NCI-H1436 (cell line): ENCODE data around the gene UCK2.

Experiments used
- DNase-seq: peaks from one replicate; lab custom pipeline; 2025; lab: John Stamatoyannopoulos, UW

The UCK2 gene

GRCh38 chr1:165902565-165902964 lies 75.2 kb downstream of the UCK2 start:
- DNase-seq, result no peak

- DNase-seq, result no peak
These were observed 76.3 kb downstream of the UCK2 start for GRCh38 chr1:165903672-165904071.

GRCh38 chr1:165904948-165905347 lies 77.5 kb downstream of the UCK2 start:
- DNase-seq, result no peak

- no peak for DNase-seq
These were observed 78.4 kb downstream of the UCK2 start for GRCh38 chr1:165905853-165906252.

- no peak for DNase-seq
These were observed 79.9 kb downstream of the UCK2 start for GRCh38 chr1:165907256-165907857.

- DNase-seq, result no peak
These were observed 83.5 kb downstream of the UCK2 start for GRCh38 chr1:165910764-165911421.

- DNase-seq, result no peak
These were observed 84.3 kb downstream of the UCK2 start for GRCh38 chr1:165911609-165912281.

DNA sequence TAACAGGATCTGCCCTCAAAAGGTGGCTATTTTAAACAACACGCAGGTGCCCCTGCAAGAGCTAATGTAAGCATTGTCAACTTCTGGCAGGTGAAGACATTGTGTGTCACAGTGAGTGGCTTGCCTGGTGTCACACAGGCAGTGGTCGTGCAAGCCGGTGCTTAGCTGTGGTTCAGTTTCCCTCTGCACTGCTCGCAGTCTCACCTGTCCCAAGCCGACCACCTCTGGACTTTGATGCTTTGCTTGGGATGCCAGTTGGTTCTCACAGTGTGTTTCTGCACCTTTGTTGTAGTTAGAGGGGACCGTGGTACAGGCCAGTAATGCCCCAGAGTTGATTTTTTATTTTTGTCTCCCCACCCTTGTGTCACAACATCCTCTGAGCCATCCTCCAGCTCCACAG lies 85.2 kb downstream of the UCK2 start:
- no peak for DNase-seq

DNA sequence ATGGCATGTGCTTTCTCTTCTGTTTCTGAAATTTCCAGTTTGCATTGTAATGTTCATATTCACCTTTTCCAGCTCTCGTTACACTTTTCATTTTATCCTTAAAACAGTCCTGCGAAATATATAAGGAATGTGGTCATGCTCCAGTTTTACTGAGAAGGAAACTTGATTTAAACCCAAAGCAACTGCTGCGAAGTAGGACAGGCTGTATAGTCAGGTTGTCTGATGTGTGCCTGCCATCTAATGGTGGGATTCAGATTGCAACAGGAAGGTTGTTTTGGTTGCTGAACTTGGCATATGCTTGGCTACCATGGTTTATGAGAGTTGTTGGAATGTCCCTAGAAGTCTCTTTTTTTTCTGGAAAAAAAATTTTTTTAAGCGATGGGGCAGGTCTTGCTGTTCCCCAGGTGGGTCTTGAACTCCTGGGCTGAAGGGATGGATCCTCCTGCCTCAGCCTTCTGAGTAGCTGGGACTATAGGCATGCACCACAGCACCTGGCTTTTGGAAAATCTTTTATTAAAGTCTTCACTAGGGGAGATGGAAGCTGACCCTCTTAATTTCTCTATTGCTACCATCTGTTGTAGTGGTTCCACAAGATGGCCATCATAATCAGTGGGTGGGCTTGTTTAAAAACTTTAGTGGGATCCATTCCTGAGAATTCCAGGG lies 86.9 kb downstream of the UCK2 start:
- DNase-seq, result peak; percentile 25

GRCh38 chr1:165915480-165915879 lies 88.1 kb downstream of the UCK2 start:
- no peak for DNase-seq

GRCh38 chr1:165915932-165916348 lies 88.5 kb downstream of the UCK2 start:
- DNase-seq, result no peak

- no peak for DNase-seq
These were observed 89.8 kb downstream of the UCK2 start for GRCh38 chr1:165917166-165917565.

DNA sequence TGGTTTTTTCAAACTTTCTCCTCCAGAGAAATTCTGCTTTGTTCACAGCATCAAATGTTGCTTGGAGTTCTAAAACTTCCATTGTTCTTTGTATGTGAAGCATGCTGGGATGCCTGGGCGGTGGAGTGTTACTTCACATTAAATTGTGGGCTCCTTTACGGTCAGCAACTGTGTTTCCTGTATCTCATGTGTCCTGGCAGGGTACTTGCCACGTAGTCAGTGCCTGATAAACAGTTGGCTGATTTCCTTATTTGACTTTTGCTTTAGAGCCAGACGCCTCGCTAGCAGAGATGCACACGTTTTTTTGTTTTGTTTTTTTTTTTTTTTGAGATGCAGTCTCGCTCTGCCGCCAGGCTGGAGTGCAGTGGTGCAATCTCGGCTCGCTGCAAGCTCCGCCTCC lies 96.7 kb downstream of the UCK2 start:
- no peak for DNase-seq

DNA sequence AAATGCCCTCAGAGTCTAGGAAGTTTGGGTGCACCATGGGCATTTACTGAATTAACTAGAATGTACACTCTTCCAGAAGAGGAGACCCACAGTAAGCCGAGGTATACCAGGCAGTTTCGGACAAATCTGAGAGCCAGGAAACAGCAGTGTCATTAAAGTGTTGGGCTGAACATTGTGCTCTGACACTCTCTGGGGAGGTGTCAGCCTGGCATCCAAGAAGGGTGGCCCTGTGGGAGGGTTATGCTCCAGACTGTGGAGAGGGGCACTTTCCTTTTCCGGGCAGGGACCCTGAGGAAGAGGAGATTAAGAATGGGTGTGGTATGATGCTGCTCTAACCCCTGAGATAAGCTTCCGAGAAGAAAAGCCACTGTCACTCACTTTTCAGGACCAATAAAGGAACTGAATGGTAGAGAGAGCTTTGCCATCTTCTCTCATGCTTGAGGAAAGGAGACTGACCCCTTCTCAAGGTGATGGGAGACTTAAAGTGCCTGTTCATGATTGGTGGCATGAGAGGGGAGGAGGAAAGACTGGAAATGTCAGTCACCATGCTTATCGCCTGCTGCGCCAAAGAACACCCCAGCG lies 98.2 kb downstream of the UCK2 start:
- no peak for DNase-seq

GRCh38 chr1:165927169-165927568 lies 99.8 kb downstream of the UCK2 start:
- DNase-seq, result no peak

GRCh38 chr1:165928075-165928731 lies 100.8 kb downstream of the UCK2 start:
- DNase-seq, result peak; percentile 41

DNA sequence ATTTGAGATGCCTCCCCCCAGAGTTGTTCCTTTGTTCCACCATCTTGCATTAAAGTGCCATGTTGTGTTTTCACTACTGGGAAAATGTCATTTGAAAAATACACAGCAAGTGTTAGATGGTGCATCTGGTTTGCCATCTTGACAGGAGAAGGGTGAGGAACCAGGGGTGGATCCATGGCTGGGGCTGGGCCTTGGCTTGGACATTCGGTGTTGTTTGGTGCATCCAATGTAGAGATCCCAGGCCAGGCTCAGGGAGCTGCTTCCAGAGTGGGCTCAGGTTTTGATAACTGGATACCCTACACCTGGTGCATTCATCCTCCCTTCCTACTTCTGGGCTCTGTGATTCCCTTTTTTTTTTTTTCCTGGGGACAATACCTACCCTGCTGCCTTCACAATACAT lies 103.5 kb downstream of the UCK2 start:
- DNase-seq, result no peak

DNA sequence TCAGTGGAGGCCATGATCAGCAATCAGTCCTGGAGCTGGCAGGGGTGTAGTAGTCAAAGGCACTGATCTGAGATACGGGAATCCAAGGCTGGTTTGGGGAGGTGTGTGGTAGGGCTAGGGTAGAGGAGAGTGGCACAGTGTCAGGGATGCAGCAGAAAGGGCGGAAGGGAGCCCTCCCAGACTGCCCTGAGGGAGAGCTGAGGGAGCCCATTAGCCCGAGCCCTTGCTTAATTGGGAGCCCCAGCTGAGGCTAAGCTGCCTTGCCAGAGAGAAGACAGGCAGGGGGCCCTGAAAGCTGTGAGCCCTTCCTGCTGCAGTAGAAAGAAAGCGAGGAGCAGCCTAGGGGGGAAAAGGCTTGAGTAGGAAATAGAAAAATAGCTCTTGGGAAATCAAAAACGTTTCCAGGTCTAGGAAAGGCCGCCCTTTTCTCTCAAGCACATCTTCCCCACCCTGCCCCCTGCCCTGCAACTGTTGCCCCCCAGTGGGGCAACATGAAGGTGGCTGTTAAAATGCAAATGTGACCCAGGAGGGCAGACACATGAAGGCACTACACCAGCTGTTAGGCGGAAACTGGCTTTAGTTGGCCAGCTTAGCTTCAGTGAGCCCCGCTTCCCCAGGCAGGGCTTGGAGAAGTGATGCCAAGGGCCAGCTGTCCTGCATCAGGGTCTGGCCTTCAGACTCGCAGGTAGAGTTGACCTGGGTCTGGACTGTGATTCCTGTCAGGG lies 106.2 kb downstream of the UCK2 start:
- DNase-seq, result no peak

DNA sequence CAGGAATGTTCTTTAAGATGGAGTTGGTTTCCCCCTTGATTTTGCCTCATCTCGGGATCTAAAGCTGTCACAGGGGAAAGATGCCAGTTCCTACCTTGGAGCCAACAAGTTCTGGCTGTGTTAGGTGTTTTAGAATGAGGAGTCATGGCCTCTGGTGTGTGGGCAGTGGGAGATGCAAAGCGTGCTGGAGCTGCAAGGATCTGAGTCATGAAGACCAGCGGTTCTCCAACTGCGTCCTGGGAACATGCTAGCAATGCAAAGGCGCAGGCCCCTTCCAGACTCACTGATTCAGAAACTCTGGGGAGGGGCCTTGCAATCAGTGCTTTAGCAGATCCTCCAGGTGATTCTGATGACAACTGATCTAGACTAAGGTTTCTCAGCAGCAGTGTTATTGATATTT lies 109.1 kb downstream of the UCK2 start:
- no peak for DNase-seq

GRCh38 chr1:165937829-165938228 lies 110.4 kb downstream of the UCK2 start:
- no peak for DNase-seq

DNA sequence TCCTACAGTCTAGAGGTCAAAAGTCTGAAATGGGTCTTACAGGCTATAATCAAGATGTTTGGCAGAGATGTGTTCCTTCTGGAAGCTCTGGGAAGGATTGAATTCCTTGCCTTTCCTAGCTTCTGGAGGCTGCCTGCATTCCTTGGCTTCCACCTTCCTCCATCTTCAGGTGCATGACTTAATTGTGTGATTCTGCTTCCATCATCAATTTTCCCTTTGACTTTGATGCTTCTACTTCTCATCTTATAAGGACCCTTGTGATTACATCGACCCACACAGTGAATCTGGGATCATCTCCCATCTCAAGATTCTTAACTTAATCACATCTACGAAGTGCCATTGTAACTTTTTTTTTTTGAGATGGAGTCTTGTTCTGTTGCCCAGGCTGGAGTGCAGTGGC lies 111.4 kb downstream of the UCK2 start:
- DNase-seq, result no peak
